ENCODE data around the gene SIRPB2.
A peak's percentile ranks its signal among the peaks of the same experiment; 100 is the strongest.
"Not testable (repeated sequence)": the region's sequence is repeated elsewhere in the genome, so short reads cannot be mapped to it uniquely, and the experiment has no call there.

SIRPB2 gene

DNA sequence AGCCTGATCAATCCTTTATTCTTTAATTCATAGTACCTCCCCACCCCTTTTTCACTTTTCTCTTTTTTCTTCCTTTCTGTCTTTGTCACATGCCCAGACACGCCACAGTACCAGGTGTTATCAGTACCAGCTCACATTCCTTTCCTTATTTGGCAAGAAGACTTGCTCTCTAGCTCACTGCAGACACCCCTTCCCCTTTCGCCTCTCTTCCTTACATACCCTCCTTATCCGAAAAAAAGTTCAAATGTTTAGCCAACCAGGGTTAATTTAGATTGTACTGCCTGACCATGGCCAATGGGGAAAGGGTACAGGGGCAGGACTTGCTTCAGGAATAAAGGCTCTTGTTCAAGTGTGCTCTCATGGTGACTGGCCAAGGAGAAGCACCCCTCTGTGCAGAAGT, 9.3 kb upstream of the SIRPB2 start:
- no peak for DNase-seq (ENCODE audit: insufficient read length, low spot score)
- FAIRE-seq = no peak

DNA sequence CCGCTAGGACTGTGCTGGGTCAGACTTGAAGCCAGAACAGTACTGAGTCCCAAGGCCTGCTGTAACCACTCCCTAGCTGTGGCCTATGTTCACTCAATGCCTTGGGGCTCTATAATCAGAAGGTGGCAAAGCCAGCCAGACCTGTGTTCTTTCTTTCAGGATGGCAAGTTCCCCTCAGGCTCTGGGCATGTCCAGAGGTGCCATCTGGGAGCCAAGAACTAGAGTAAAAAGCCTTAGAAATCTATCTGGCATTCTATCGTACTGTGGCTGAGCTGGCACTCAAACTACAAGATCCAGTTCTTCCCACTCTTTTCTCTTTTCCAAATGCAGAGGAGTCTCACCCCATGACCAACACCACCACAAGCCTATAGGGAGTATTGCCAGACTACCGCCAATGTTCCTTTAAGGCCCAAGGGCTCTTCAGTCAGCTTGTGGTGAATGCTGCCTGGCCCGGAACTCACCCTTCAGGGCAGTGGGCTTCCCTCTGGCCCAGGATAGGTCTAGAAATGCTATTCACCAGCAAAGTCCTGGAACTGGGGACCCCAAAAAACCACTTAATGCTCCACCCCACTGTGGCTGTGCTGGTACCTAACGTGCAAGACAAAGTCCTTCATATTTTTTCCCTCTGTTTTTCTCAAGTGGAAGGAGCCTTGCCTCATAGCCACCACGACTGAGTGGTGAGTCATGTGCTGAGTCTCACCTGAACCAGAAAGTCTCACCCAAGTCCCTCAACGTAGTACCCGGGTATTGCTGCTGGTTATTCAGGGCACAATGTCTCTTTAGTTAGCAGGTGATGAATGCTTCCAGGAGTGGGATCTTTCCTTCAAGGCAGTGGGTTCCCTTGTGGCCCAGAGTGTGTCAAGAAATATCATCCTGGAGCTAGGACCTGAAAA, 8.6 kb upstream of the SIRPB2 start:
- FAIRE-seq (no peak), DNase-seq (ENCODE audit: insufficient read length, low spot score) (no peak)

DNA sequence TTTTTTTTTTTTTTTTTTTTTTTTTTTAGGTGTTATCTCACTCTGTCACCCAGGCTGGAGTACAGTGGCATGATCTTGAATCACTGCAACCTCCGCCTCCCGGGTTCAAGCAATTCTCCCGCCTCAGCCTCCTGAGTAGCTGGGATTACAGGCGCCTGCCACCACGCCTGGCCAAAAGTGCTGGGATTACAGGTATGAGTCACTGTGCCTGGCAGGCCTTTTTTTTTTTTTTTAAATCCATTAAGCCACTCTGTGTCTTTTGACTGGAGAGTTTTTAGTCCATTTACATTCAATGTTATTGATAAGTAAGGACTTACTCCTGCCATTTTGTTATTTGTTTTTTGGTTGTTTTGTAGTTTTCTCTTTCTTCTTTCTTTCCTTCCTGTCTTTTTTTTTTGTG, 6.2 kb upstream of the SIRPB2 start:
- not testable (repeated sequence) for DNase-seq (ENCODE audit: insufficient read length, low spot score); FAIRE-seq

DNA sequence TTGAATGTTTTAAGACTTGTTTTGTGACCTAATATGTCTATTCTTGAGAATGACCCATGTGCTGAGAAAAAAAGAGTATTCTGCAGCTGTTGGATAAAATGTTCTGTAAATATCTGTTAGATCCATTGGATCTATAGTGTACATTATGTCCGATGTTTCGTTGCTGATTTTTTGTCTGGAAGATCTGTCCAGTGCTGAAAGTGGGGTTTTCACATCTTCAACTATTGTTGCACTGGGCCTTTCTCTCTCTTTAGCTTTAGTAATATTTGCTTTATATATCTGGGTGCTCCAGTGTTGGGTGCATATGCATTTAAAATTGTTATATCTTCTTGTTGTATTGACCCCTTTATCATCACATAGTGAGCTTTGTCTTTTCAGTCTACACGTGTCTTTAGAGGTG, 5.7 kb upstream of the SIRPB2 start:
- FAIRE-seq (no peak), DNase-seq (ENCODE audit: insufficient read length, low spot score) (no peak)

DNA sequence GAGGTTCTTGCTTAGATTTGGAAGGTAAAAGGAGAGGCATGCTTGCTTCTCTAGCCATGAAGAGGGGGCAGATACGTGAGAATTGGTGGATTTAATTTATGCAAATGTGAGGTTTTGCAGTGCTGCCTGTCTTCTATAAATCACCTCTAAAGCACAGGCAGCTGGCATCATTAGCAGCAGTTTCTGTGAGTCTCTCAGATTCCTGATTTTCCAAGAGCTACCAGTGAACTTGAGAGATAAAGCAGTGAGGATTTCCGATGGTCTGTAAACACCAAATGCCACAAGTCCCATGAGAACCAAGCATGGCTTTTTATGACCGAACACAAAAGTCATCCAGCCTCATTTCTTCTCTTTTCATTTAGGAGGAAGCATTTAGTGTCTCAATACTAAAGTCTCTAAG, 3.2 kb upstream of the SIRPB2 start:
- DNase-seq (ENCODE audit: insufficient read length, low spot score) = no peak
- FAIRE-seq = no peak

DNA sequence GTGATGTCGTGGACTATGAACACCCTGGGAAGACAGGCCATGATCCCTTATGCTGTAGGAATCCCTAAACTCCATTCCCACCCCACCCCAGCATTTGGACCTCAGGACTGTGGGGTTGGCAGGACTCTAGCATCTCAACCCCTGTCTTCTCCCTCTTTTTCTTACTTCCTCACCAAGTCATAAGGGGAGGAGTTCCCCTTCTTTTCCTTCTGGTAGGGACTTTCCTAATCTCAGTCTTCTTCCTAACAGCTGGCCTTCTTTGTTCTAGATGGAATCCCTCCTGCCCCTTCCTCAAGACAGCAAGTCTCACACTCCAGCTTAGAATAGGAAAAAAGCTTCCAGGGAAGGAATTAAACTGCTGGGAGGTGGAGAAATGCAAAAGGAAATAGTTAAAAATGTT, 2.3 kb upstream of the SIRPB2 start:
- FAIRE-seq = no peak
- no peak for DNase-seq (ENCODE audit: insufficient read length, low spot score)

DNA sequence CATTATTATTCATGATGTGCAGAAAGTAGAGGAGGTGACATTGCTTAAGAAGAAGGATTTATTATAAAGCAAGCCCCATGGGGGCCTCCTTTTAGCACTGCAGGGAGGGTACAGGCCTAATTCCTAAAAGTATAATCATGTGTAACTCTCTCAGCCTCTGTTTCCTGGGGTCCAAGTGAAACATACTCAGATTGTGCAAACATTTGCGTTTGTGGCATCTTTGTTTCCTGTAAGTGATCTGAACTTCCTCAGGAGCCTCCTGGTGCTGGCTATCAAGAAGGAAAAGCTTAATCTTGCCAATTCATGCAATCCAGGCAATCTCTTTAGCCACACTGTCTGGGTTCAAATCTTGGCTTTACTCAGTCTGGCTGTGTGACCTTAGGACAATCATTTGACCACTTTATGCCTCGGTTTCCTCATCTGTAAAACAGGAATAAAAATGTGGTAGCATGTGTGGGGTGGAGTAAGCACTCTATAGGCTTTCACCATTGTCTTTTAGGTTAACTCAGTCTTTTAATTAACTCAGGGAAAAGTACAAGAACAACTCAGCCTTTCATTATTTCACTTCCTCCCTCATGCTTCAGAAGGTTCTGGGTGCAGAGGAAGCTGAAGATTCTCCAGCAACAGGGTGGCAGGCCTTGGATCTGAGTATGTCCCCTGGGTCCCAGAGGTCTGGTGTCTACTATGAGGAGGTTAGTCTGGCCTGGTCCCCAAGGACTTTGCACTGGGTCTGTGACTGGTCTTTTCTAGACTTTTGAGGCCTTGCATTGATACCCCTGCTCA, 831 bp upstream of the SIRPB2 start:
- no peak for DNase-seq (ENCODE audit: insufficient read length, low spot score)
- no peak for FAIRE-seq

DNA sequence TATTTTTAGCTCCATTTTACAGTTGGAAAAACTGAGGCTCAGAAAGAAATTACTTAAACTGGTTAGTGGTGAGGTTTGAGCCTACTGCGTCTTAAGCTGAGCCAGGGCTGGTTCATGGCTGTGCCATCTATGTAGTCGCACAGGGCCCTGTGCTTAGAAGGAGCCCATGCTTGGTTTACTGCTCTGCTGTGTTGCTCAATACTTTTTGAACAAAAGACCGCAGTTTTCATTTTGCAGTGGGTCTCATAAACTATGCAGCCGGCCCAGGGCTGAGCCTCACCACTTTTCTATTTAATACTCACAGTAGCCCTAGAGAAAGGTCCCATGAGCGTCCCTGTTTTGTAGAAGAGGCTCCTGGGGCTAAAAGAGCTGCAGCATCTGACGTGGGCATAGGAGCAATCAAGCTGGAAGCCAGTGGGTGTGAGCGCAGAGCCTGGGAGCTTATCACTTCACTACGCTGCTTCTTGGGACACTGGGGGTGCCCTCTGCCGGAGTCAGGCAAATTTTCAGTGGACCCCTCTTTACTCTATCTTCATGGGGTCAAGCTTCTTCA, 501 bp downstream of the SIRPB2 start:
- DNase-seq (ENCODE audit: insufficient read length, low spot score) (no peak), FAIRE-seq (no peak)

DNA sequence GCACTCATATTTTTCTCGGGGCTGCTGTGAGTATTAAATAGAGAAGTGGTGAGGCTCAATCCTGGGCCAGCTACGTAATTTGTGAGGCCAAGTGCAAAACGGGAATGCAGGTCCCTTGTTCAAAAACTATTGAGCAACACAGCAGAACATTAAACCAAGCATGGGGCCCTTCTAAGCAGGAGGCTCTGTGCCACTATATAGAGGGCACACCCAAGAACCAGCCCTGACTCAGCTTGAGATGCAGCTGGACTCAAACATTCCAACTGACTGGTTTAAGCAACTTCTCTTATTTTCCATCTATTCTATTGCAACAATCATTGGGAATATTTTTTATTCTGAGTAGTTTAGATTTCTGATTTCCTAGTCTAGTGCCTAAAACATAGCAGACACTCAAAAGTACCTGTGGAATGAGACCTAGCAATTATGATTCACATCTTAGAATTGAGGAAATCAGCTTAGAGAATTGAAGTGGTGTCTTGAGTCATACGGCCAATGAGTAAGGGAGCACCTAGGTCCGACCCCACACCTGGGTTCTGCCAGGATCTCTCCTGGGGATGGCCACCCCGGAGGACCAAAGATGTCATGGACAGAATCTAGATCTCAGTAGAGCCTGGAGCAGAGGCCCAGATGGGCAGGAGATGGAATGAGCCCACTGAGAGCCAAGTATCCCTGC, 1.3 kb downstream of the SIRPB2 start:
- DNase-seq (ENCODE audit: insufficient read length, low spot score) (no peak), FAIRE-seq (no peak)

DNA sequence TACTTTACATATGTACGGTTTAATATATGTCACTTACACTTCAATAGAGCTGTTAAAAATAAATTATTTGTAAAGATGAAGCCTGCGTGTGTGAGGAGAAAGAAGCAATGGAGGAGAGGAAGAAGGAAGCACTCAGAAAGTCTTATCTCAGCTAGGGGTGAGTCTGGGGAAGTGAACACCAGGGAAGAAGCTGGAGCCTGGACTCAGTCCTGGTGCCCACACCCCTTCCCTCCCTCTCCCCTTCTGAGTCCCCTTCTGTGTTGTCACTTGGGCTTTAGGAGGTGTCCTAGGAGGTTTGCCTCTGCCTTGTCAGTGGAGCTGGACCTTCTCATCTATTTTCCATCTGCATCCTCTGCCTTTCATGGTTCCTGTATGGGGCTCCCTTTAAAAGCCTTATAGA, 1.9 kb downstream of the SIRPB2 start:
- no peak for FAIRE-seq
- no peak for DNase-seq (ENCODE audit: insufficient read length, low spot score)

DNA sequence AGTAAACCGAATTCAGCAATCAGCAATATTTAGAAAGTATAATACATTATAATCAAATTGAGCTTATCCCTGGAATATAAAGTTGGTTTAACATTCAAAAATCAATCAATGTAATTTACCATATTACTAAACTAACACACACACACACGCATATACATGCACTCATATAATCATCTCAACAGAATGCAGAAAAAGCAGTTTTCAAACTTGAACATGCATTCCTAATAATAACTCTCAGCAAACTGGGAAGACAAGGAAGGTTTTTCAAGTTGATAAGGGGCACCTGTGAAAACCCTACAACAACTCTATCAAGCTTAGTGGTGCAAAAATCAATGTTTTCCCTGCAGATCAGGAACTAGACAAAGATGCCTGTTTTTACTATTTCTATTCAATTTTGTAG, 4.7 kb downstream of the SIRPB2 start:
- FAIRE-seq = no peak
- no peak for DNase-seq (ENCODE audit: insufficient read length, low spot score)

DNA sequence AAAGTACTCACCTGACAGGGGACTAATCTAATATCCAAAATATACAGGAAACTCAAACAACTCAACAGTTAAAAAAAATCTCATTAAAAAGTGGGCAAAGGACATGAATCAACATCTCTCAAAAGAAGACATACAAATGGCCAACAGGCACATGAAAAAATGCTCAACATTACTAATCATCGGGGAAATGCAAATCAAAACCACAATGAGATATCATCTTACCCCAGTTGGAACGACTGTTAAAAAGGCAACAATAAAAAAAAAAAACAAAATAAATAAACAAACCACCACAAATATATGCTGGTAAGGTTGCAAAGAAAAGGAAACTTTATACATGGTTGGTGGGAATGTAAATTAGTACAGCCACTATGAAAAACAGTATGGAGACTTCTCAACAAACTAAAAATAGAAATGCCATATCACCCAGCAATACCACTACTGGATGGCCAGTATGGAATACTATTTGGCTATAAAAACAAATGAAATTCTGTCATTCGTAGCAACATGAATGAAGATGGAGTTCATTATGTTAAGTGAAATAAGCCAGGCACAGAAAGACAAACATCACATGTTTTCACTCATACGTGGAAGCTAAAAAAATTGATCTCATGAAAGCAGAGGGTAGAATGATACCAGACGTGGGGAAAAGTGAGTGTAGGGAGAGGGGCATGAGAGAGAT, 6.6 kb downstream of the SIRPB2 start:
- FAIRE-seq (no peak), DNase-seq (ENCODE audit: insufficient read length, low spot score) (no peak)

DNA sequence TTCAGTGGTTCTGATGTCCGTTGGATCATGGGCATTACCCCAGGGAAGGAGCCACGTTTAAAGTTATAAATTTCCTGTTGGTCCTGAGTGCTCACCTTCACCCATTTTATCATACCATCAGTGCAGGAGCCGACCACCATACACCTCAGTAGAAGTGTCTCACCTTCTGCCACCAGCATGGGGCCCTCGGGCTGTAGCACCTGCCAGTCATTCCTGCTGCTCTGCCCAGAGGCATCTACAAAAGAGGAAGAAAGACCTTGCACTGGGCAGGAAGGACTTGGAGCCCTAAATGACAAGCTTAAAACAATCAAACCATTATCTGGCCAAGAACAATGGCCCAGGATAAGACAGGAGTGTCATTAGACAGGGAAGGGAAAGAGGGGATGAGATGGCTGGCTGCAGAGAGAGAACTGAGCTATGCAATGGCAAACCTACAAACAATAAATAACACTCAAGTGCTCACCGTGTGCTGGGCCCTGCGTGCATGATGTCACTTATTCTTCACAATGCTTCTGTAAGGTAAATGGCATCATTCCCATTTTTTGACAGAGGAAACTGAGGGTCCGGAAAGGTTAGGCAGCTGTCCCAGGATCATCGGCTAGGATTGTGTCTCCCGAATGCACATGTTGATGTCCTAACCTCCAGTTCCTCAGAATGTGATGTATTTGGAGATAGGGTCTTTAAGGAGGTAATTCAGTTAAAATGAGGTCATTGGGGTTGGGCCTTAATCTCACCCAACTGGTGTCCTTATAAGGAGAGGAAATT, 11.2 kb downstream of the SIRPB2 start:
- DNase-seq (ENCODE audit: insufficient read length, low spot score) = no peak
- peak; percentile 38 for FAIRE-seq

DNA sequence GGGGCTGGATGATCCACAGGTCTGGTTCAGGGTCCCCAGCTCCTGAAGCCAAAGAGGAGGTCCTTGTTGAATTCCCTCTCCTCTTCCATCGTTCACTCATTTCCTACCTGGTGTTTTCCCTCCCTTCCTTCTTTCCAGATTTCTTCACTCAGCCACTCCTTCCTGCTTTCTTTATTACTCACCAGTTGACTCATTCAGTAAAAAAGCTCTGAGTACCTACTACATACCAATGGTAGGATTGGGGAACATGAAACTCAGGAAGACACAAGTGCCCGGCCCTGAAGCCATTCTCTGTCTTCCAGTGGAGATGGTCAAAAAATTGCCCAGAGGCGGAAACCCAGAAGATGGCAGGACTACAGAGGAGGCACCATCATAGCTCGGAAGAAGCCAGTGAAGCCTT, 12.7 kb downstream of the SIRPB2 start:
- FAIRE-seq (no peak), DNase-seq (ENCODE audit: insufficient read length, low spot score) (peak; percentile 48)

DNA sequence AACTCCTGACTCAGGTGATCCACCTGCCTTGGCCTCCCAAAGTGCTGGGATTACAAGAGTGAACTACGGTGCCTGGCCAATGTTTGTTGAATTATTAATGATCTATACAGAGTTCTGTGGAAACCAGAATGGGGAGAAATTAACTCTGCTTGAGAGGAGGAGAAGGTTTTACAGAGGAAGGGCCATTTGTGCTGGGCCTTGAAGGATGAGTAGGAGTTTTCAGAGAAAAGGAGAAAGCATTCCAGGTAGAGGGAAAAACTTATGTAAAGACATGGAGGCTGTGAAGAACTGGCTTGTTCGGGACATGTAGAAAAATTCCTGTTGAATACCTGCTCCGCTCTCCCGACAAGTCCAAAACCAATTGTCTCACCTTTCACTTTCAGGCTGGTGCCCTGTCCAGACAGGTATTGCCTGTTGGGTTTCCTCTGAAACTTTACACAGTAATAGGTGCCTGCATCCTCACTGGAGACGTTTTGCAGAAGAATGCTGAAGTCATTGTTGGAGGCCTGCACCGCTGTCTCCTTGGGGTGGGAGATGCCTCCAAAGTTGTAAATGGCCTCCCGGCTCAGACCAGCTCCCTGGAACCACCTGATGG, 13.2 kb downstream of the SIRPB2 start:
- FAIRE-seq = no peak
- DNase-seq (ENCODE audit: insufficient read length, low spot score) = no peak

DNA sequence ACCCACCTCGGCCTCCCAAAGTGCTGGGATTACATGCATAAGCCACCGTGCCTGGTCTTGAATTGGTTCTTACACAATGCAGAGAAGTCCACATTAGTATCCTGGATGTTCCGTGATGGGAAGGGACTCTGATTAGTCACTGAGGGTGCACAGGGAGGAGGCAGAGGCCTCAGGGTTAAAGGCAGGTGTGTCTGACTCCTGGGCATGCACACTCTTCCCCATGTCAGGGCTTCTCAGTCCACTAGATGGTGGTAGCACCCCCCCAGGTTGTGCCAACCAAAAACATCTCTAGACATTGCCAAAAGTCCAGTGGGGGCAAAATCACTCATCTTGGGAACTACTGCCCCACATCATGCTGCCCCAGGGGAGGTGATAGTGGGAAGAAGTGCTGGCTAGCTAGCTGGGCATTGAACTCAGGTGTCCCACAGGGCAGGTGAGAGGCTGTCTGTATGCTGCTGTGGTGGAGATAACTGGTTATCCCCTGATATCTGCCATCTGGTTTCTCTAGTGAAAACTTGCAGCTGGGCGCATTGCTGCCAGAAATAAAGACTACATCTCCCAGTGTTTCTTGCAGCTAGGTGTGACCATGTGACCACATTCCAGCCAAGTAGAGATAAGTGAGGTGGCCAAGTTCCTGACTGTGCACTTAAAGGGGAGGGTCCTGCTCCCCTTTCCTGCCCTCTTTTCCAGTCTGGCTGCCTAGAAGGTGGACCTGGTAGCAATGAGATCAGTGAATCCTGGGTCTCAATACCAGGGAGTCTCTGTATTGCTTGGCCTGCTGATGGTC, 16.2 kb downstream of the SIRPB2 start:
- DNase-seq (ENCODE audit: insufficient read length, low spot score) (no peak), FAIRE-seq (no peak)

DNA sequence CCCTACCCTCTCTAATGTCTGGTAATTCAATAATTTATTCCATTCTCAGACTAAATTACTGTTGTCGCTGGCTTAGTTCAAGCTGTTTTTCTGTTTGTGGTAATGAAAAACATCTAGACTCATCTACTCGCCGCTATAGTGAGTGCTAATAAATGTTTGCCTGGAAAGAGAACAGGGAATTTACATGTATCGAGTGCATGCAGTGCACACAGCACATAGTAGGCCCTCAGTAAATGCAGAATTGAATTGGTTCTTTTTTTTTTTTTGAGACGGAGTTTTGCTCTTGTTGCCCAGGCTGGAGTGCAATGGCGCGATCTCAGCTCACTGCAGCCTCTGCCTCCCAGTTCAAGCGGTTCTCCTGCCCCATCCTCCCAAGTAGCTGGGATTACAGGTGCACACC, 16.9 kb downstream of the SIRPB2 start:
- no peak for FAIRE-seq
- no peak for DNase-seq (ENCODE audit: insufficient read length, low spot score)
